Raji (cell line): ENCODE results near the gene MYLK.

Experiments
- POLR2A ChIP-seq: IDR thresholded peaks from 2 replicates; pipeline ENCODE4 v1.6.1; 2011; ENCODE audit warnings: low read depth, low read length, control low read depth; ENCODE audit not compliant: insufficient read depth

MYLK gene

DNA sequence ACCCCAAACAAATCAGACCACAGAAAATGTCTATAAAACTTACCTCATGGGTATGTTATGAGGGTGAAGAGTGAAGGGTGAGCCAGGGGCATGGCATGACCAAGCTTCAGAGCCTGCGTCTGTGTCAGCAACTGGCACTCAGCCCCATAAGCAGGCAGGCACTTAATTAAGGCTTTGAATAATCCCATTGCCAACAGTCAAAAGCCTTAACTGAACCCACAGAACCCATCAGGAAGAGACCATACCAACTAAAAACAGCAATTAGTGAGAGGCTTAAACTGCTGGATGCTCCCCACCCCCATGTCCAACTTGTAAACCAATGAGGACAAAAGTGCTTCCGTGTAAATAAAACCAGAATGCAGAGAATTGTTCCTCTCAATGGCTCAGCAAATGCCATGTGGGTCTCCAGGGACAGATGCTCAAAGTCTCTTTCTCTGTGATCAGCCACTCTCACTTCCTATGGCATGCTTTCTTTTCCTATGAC lies 126.0 kb downstream of the MYLK start:
- TF ChIP-seq POLR2A, result no peak

DNA sequence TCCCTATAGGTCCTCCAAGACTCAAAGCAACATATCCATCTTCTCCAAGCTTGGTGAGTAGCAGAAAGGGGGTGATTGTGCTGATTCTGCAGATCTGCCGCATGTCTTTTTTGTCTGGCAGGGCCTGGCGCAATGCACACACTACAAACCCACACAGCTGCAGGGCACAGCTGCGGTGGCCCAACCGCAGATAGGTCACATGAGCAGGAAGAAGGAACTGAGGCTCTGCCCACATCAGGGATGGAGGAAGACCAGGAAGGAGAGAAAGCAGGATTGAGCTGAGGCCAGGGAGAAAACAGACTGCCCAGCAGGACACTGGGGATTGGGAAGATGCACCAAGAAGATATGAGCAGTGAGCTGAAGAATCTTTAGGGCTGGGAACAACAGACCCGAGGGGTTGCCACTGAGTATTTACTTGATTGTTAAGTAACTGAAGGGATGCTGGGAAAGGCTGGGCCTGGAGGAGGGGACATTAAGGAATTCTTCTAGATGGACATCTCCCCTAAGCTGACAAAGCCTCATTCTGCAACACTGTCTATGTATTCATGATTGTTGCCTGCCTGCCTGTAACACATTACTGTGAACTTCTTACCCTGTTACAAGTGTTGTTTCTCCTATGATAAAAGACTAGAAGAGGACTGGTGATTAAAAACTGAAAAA lies 126.7 kb downstream of the MYLK start:
- TF ChIP-seq POLR2A, result no peak

GRCh38 chr3:123755501-123755900 lies 128.6 kb downstream of the MYLK start:
- no peak for TF ChIP-seq POLR2A

GRCh38 chr3:123755085-123755484 lies 129.0 kb downstream of the MYLK start:
- TF ChIP-seq POLR2A, result no peak

DNA sequence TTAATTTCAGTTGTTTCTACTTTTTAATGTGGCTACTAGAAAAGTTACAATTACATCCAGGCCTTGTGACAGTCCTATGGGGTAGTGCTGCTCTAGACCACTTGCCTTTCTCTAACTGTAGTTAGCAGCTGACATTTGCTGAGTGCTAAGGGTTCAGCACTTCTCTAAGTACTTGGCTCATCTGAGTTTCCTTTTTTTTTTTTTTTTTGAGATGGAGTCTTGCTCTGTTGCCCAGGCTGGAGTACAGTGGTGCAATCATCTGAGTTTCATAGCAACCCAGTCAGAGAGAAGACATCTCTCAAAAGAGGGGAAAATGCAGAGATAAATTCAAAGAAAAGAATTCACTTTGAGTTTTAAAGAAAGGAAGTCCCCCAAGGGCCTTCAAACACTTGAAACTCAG lies 130.8 kb downstream of the MYLK start:
- TF ChIP-seq POLR2A, result no peak

GRCh38 chr3:123752228-123752627 lies 131.9 kb downstream of the MYLK start:
- no peak for TF ChIP-seq POLR2A

- TF ChIP-seq POLR2A, result no peak
These were observed 132.7 kb downstream of the MYLK start for GRCh38 chr3:123751433-123751832.

DNA sequence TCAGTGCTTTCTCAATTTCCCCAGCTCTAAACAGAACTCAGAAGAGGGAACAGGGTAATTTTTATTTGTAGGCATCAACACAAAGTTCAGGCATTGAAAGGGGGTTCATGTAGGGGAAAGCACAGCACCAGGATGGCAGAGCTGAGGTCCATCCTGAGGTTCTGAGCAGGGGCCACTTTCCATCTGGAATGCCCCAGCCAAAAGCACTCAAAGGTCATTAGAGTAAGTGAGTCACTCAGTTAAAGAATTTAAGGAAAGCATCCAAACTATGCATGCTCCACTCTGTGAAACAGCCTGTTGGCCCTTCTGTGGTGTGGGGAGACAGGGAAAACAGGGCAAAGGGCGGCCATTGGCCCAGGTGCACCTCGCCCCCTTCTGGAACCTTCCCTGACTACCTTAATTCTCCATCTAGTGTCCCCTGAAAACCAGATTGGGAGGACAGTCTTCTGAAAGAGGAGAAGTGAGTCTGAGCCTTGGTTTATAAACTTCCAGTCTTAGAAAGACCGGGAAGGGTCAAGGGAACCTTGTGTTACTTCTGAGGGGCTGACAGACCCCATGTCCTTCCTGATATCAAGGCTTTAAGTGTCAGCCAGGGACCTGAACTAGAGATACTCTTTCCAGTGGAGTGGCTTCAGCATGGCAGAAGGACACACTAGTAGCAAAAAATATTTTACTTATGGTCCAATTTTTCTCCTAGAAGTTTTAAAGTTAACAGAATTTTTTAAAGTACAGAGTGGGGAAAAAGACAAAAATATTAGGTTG lies 133.3 kb downstream of the MYLK start:
- no peak for TF ChIP-seq POLR2A

GRCh38 chr3:123750209-123750608 lies 133.9 kb downstream of the MYLK start:
- no peak for TF ChIP-seq POLR2A

GRCh38 chr3:123749711-123750110 lies 134.4 kb downstream of the MYLK start:
- no peak for TF ChIP-seq POLR2A

DNA sequence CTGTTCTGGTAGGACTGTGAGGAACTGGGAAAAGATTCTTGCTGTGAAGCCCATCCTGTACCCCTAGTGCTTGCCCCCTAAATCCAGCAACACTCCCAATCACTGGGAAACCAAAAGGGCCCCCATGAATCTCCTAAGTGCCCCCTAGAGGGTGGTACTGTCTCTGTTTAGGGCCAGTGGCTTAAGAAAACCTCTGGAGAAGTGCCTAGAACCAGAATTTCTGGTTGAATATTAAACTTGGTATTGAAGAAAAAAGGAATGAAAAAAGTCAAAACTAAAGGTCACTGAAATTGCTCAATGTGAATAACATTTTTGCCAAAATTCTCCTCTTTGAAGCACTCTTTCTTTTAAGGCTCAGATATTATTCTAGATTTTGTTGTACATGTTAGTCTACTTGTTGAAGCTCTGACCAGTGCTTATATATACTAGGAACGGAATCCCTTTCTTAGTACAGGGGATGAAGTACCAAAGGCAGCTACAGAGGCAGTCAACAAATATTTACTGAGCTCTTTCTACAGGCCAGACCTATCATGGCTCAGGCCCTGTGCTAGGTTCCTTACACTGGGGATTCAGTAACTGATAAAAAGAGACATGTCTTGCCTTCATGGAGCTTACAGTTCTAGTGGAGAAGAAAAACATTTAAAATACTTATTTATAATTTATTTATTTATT lies 138.8 kb downstream of the MYLK start:
- TF ChIP-seq POLR2A, result no peak

DNA sequence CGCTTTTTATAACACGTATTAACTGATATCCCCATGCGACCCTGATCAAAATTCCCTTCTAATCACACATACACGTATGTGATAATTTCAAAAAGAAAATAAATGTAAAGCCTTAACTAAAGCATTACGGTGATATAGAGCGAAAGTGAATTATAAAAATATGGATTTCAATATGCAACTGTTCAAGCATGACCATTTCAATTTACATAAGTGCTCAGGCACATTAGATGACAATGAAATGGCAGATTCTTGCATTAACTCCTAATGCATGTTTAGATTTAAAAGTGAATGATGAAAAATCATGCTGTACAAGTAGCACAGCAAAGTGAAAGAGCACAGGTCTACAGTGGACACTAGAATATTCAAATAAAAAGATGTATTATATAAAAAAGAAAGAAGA lies 140.1 kb downstream of the MYLK start:
- no peak for TF ChIP-seq POLR2A

DNA sequence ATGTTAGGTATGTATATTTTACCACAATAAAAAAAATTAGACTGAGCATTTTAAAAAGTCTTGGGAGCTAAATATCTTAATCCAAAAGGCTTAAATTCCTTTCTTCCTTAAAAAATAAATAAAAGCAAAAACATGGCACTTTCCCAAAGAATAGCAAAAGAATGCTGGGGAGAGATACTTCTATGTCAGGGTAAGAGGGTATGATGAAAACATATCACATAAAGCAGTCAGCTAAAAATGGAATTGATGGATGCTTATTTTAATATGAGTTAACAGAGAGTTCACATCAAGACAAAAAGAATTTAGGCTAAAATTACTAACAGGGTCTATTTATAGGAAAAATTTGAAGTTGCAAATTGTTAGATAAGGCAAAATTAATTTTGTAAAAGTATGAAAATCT lies 141.0 kb downstream of the MYLK start:
- TF ChIP-seq POLR2A, result no peak

DNA sequence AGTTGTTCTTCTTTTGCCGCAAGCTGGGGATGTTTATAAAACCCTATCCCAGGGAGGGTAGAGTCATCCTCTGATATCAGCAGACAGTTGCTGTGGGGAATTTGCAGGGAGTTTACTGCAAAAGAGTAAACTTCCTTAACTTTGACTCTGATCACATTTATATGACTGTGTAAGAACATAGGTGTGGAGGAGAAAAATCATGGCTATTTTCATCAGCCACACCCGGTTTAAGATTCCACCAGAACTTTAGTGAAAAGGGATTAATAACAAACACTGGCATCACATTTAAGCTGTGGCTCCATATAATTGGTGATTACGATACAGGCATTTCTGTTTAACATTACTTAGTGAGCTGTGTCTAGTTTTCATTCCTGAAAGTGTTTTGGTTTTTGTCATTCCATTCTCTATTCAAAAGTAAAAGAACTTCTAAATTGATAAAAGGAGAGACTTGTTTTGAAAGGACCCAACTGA lies 143.1 kb downstream of the MYLK start:
- no peak for TF ChIP-seq POLR2A

DNA sequence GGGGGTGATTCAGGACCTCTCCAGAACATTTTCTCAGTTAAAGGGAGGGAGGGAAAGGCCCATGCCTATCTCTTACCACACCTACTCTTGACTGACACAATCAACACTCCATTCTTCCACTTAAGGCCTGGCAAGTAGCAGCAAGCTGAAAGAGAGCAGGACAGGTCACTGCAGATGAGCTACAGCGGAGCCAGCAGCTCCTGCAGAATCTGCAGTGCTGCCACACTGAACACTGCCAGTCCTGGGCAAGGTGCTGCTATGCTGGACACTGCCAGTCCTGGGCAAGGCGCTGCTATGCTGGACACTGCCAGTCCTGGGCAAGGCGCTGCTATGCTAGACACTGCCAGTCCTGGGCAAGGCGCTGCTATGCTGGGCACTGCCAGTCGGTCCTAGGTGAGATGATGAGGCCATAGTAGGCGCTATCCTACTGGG lies 143.7 kb downstream of the MYLK start:
- TF ChIP-seq POLR2A, result no peak

DNA sequence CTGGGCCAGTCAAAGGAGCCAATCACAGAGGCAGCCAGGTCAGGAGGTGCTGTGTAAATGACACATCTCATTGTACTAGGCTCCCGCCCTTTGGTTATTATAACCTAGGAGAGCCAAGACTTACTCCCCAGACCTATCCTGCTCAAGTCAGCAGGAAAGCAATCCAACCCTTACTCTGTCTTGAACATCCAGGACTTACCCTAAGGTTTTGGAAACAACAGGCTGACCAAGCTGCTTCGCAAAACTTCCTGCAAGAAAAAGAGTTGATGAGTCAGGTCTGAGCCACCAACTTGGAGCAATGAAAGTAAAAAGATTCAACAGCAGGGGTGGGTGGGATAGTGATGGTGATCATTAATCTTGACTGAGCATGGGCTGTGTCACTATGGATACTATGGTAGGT lies 144.4 kb downstream of the MYLK start:
- TF ChIP-seq POLR2A, result no peak
